Adrenal gland (tissue), 12 donors: ENCODE data around the gene ATP8B2. TPM values are rescaled to one million over a fixed set of nuclear protein-coding genes. Genes with fewer than 3 reads are reported as not detected.
A peak's percentile ranks its signal among the peaks of the same experiment; 100 is the strongest.

ENCODE experiments used
- DNase-seq, 7 donors: peaks; one replicate each; pipeline ENCODE4 v3.0.0-alpha.2; 2019 to 2020
- H3K27ac ChIP-seq, 5 donors: fragments of 200-600 bp; sonication (generic) in 4 of 5; 1 replicate in 3 of 5; 2 replicates in 2 of 5; pipeline versions ENCODE4 v1.5.1 to v1.8.0; 2016 to 2020; ENCODE audit warnings: mild to moderate bottlenecking in 1 of 5
- H3K27me3 ChIP-seq: fragments of 200-600 bp; 2 replicates; pipeline ENCODE4 v1.8.0; 2021
- H3K36me3 ChIP-seq, 2 donors: fragments of 200-600 bp; replicated peaks in 1 of 2; 1 replicate in 1 of 2; 2 replicates in 1 of 2; pipeline versions ENCODE4 v1.5.1 to v1.8.0; 2018 to 2022
- H3K4me1 ChIP-seq, 2 donors: fragments of 200-600 bp; replicated peaks in 1 of 2; 1 replicate in 1 of 2; 2 replicates in 1 of 2; pipeline versions ENCODE4 v1.5.1 to v1.8.0; 2018 to 2021
- H3K4me3 ChIP-seq, 4 donors: fragments of 200-600 bp; sonication (generic) in 3 of 4; one replicate each; pipeline ENCODE4 v1.5.1; 2016 to 2018
- H3K9me3 ChIP-seq, 3 donors: fragments of 200-600 bp; sonication (generic) in 1 of 3; replicated peaks in 1 of 3; 1 replicate in 2 of 3; 2 replicates in 1 of 3; pipeline versions ENCODE4 v1.5.1 to v1.8.0; 2016 to 2021
- CTCF ChIP-seq, 6 experiments: fragments of 450-650 bp in 4 of 6; fragments of 200-600 bp in 2 of 6; sonication (generic) in 1 of 6; IDR thresholded peaks; 1 replicate in 5 of 6; 2 replicates in 1 of 6; pipeline versions ENCODE4 v1.5.1 to v1.8.0; 2016 to 2021; ENCODE audit warnings: antibody characterized with exemption in 6 of 6, mild to moderate bottlenecking in 2 of 6, moderate library complexity in 1 of 6
- POLR2A ChIP-seq, 2 donors: fragments of 450-650 bp; IDR thresholded peaks; one replicate each; pipeline ENCODE4 v1.6.1; 2017; ENCODE audit warnings: antibody characterized with exemption in 2 of 2, mild to moderate bottlenecking in 2 of 2, moderate library complexity in 1 of 2
- WGBS, 4 donors: extraction: QIAGEN DNeasy Blood & Tissue Kit in 2 of 4; methylation state at CpG; one replicate each; pipeline versions ENCODE4 v1.1.5 to v1.1.7; 2013 to 2017; 5-methylcytosine and 5-hydroxymethylcytosine counted together
- intact Hi-C, 2 donors: fragments of 100-400 bp; cut with DNase I; formaldehyde crosslinking; loops; one replicate each; pipeline versions ENCODE4 v1.14.1 to v1.15.0; 2022 to 2023
- polyA plus RNA-seq, 3 donors: library from polyadenylated mRNA; stranded (reverse); fragments of 200-250 nt in 2 of 3; fragments of 350-450 nt in 1 of 3; fragmentation: Illumina TruSeq in 1 of 3; extraction: RNeasy Lipid Tissue Mini Kit (QIAGEN cat#74804) in 1 of 3; gene quantifications; one replicate each; pipeline ENCODE4 v1.2.3, GENCODE V29; 2013 to 2014
- total RNA-seq, 9 donors: library from RNA; depleted of rRNA in 4 of 9; stranded (reverse); fragments of >200 nt in 4 of 9; fragments of 120-200 nt in 1 of 9; fragmentation: NEBNext Ultra II Directional in 1 of 9; extraction: Animal tissue kit (Norgen Biotek cat#: 25700) in 1 of 9; gene quantifications; one replicate each; pipeline versions ENCODE4 v1.1.0 to v1.2.4, GENCODE V29; 2013 to 2023
- donor health status: healthy with polysubstance abuse.
- donor health status: Bipolar disorder and iron deficiency.
- donor health status: DM: yes; HTN: yes; CAD: no.
- donor health status: DM: no; HTN: no; CAD: no.
- donor health status: DM: no; HTN: no; CAD: no.
- donor health status: DM: yes; HTN: yes; CAD: no.

The ATP8B2 gene
- total and polyA plus RNA-seq, 12 donors: 9.9 to 80.8 (median 23.8) TPM

GRCh38 chr1:154346276-154346917 is 21.1 kb downstream of the ATP8B2 start:
- intact Hi-C loops: no loop called here
- H3K4me1 ChIP-seq: no peaks in the 10 kb centered on the region
- no peaks in the 10 kb centered on the region for H3K9me3 ChIP-seq
- H3K36me3 ChIP-seq: peaks cover 0 to 67% of the 10 kb centered on the region in 2 donors
- DNase-seq: no peak
- no peak overlapping the region for H3K4me3 ChIP-seq
- WGBS, 4 donors: 92 to 95% (median 93%) methylated on average over 14 to 15 of the region's 15 CpGs
- no peak for TF ChIP-seq POLR2A (IDR thresholded peaks at IDR 0.05)
- TF ChIP-seq CTCF (IDR thresholded peaks at IDR 0.05): no peak
- H3K27me3 ChIP-seq: no peaks in the 10 kb centered on the region
- H3K27ac ChIP-seq: no peak overlapping the region

- no peaks in the 10 kb centered on the region for H3K9me3 ChIP-seq
- no peaks in the 10 kb centered on the region for H3K27me3 ChIP-seq
- DNase-seq: no peak
- H3K36me3 ChIP-seq: peaks cover 0 to 55% of the 10 kb centered on the region in 2 donors
- peaks cover 6 to 9% of the 10 kb centered on the region in 2 donors for H3K4me1 ChIP-seq
- TF ChIP-seq CTCF (IDR thresholded peaks at IDR 0.05) (no peak), POLR2A (IDR thresholded peaks at IDR 0.05) (no peak)
- peak overlapping the region in 1 of 5 donors; percentile 40 for H3K27ac ChIP-seq
- intact Hi-C loops: no loop called here
- H3K4me3 ChIP-seq: no peak overlapping the region
- 71 to 87% (median 82%) methylated on average over 3 of the region's 3 CpGs for WGBS, 4 donors
These were observed 22.6 kb downstream of the ATP8B2 start for GRCh38 chr1:154347961-154348360.

- Histone ChIP-seq H3K36me3 (peaks cover 0 to 49% of the 10 kb centered on the region in 2 donors), H3K27ac (peak overlapping the region in 1 of 5 donors; percentile 40), H3K27me3 (no peaks in the 10 kb centered on the region), H3K4me3 (no peak overlapping the region), H3K4me1 (peaks cover 12 to 15% of the 10 kb centered on the region in 2 donors), H3K9me3 (no peaks in the 10 kb centered on the region)
- intact Hi-C loops: no loop called here
- DNase-seq: no peak
- WGBS, 4 donors: 90 to 96% (median 92%) methylated on average over 16 to 27 of the region's 27 CpGs
- TF ChIP-seq CTCF (IDR thresholded peaks at IDR 0.05) (no peak), POLR2A (IDR thresholded peaks at IDR 0.05) (no peak)
These were observed 23.2 kb downstream of the ATP8B2 start for GRCh38 chr1:154348429-154349076.

GRCh38 chr1:154349121-154349520 is 23.8 kb downstream of the ATP8B2 start:
- Histone ChIP-seq H3K27me3 (no peaks in the 10 kb centered on the region), H3K4me1 (peaks cover 12 to 17% of the 10 kb centered on the region in 2 donors), H3K4me3 (no peak overlapping the region), H3K9me3 (no peaks in the 10 kb centered on the region), H3K27ac (no peak overlapping the region), H3K36me3 (peaks cover 0 to 44% of the 10 kb centered on the region in 2 donors)
- TF ChIP-seq CTCF (IDR thresholded peaks at IDR 0.05): no peak
- TF ChIP-seq POLR2A (IDR thresholded peaks at IDR 0.05): no peak
- 83 to 94% (median 89%) methylated on average over 3 to 7 of the region's 7 CpGs for WGBS, 4 donors
- intact Hi-C loops: no loop called here
- no peak for DNase-seq
